Measurements from ENCODE around the gene EPHA8.

EPHA8 gene

DNA sequence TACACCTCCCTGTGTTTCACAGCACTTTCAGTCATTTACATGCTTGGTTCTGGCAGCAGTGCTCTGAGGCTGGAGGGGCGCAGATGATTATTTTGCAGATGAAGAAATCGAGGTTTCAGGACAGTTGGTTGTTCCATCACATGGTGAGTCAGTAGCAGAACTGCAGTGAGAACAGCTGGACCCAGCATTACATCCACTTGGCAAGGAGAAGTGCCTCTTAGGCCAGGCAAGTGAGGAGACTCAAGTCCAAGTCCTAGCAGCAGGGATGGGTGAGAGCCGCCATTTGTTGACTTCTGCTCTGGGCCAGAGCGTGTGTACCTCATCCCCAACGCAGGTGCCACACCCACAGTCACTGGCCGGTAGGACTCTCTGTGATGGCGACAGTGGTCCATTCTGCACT is 26.8 kb upstream of the EPHA8 start:
- DNase-seq (no peak), ATAC-seq (no peak)

DNA sequence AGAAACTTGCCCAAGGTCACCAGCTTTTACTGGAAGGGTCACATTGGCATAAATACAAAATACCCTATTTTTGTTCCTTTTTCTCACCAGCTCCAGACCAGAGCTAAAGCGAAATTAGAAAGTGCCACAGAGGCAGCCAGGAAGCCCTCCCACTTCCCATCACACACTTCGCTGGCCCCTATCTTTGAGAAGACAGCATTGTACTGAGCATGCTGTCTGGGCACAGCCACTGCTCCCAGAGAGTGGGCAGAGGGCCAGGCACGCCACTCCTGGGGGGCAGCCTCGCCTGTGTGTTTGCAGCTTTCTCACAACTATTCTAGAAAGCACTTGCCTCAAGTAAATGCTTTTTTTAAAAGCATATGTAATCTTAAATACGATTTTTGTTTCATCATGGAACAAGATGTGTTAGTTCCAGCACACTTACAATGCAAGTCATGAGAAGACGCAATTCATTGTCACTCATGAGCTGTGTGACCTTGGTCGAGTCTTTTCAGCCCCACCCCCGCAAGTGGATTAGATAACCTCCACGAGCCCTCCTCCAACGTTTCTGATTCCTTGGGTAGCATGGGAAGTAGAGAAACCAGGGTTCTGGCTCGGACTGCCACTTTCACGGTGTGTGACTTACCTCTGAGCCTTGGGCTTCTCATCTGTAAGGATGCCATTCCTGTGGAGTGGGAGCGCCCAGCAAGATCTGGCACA is 25.7 kb upstream of the EPHA8 start:
- DNase-seq (no peak), ATAC-seq (no peak)

DNA sequence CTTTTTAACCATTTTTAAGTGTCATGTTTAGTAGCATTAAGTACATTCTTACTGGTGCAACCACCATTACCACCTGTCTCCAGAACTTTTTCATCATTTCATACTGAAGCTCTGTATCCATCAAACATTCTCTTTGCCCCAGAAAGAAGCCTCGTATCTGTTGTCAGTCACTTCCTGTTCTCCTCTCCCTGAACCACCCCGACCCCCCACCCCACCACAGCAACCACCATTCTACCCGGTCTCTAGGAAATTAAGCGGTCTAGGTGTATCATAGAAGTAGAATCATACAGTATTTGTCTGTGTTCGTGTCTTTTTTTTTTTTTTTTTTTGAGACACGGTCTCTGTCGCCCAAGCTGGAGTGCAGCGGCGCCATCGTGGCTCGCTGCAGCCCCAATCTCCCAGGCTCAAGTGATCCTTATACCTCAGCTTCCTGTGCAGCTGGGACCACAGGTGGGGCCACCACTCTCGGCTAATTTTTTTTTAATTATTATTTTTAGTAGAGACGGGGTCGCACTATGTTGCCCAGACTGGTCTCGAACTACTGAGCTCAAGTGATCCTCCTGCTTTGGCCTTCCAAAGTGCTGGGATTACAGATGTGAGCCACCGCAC is 23.7 kb upstream of the EPHA8 start:
- no peak for ATAC-seq

DNA sequence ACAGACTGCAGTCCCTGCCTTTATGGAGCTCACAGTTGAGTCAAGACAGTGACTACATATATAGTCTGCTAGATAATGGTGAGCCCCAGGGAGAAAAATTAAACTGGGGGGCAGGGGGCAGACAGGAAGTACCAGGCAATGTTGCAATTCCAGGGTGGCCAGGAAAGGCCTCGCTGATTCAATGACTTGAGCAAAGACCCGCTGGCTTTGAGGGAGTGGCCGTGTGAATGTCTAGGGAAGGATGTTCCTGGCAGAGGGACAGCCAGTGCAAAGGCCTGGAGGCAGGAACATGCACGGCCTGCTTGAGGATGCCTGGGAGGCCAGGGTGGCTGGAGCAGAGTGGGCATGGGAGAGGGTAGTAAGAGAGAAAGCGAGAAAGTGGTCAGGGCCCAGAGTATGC is 23.0 kb upstream of the EPHA8 start:
- no peak for DNase-seq

More for the DNA sequence above, 23.7 kb upstream of the EPHA8 start:
- no peak for DNase-seq

DNA sequence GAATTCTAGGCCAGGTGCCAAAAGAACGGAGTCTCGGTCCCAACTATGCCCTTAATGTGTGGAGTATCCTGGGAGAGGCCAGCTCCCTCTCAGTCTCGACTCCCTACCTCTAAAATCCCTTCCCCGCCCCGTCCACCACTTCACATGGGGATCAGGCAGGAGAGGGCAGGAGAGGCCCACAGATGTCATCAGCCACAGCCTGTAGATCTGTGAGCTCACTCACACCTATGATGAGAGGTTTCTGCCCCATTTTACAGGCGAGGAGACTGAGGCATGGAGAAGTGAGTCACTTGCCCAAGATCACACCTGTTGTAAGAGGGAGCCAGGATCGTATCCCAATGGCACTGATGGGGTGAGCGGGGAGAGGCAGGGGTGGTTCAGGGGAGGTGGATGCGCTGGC is 20.4 kb upstream of the EPHA8 start:
- ATAC-seq (no peak), DNase-seq (no peak)

More for the DNA sequence above, 23.0 kb upstream of the EPHA8 start:
- ATAC-seq = no peak

DNA sequence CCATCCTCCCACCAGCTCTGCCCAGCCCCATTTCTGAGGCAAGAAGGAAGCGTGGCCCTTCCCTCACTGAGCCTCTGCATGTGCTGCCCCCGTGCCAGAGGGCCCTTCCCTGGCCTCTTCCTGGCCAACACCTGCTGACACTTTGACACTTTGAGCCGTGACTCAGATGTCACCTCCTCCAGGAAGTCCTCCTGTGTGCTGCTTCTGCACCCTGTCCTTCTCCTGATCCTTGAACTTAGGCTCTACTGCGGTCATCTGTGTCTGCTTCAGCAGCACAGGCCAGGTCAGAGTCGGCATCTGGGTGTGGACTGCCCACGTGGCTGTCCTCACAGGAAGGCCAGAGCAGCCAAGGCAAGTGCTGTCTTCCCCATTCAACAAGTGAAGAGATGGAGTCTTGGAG is 19.6 kb upstream of the EPHA8 start:
- no peak for DNase-seq
- no peak for ATAC-seq

DNA sequence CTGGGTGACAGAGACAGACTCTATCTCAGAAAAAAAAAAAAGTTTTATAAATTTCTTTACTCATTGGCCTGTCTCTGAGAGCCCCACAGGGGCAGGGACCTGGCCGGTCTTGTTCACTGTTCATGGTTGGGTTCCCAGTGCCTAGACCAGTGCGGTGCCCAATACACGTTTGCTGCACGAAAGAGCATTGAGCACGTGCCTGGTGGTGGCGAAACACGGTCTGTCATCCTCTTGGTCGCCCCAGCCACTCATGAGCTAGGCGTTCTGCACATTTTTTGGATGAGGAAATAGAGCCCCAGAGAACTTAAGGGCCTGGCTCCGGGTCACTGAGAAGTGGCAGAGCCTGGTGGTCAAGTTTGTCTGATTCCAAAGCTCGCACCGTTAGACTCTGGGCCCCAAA is 18.7 kb upstream of the EPHA8 start:
- ATAC-seq (no peak), DNase-seq (no peak)

DNA sequence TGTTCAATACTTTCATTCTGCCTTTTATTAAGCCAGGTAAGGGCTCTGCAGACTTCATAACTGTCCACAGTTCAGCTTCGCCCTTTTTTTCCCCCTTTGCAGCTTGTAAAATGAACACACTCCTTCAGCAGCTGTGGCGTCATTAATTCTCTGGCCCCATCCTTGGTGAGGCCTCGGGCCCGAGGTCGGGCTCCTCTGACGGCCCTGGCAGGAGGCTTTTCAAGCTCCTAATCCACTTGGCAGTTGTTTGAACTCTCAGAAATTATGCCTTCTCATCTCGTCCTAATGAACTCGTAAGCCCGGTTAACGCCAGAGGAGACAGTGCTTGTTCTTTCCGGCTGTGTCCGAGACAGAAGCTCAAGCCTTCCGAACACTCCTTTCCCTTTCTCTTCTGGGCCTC is 18.1 kb upstream of the EPHA8 start:
- DNase-seq (no peak), ATAC-seq (no peak)

DNA sequence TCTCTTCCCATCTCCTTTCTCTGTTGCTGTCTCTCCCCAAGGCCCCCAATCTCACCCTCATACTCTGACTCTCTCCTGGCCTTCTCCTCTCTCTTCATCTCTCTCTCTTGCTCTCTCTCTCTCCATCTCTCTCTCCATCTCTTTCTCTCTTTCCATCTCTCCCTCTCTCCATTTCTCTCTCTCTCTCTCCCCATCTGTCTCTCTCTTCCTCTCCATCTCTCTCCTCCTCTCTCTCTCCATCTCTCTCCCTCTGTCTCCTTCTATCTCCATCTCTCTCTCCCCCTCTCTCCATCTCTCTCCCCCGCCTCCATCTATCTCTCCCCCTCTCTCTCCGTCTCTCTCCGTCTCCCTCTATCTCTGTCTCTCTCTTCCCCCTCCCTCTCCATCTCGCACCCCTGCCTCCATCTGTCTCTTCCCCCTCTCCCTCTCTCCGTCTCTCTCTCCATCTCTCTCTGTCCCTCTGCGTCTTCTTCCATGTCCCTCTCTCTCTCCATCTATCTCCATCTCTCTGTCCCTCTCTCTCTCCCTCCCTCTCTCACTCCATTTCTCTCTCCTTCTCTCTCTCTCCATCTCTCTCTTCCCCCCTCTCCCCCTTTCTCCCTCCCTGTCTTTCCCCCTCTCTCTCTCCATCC is 16.0 kb upstream of the EPHA8 start:
- no peak for ATAC-seq
- DNase-seq = no peak

DNA sequence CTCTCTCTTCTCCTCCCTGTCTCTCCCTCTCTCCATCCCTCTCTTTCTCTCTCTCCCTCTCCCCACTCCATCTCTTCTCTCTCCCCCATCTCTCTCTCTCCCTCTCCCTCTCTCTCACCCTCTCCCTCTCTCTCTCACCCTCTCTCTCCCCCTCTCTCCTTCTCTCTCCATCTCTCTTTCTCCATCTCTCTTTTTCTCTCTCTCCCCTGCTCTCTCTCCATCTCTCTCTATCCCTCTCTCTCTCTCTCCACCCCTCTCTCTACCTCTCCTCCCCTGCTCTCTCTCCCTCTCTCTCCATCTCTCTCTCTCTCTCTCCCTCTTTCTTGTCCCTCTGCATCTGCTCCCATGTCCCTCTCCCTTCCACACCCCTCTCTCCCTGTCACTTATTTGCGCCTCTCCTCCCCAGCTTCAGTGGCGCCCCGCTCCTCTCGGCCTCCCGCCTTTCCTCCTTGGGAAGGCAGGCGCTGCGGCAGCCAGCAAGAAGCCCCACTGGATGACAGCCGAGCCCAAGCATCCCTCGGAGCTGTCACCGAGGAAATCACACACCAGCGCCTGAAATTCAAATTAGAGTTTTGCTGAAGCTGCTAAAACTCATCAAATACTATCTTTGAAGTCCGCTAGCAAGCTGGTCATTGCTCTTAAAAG is 15.3 kb upstream of the EPHA8 start:
- no peak for ATAC-seq

DNA sequence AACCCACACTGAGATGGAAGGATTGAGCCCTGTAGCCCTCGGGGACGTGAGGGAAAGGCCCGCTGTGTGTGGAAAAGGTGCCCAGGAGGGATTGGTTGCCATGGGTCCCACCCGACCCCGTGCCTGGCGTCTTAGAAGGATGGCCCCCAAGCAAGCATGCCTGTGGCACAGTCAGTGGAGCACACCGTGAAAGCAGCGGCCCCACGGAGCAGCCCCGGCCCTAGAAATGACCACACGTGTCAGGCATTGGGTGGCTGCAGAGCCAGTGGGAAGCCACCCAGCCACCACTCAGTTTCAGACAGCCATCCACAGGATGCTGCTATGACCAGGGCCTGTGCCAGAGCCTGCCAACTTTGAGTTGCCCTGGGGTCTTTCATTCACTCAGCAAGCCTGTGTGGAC is 13.3 kb upstream of the EPHA8 start:
- DNase-seq (no peak), ATAC-seq (no peak)

More for the DNA sequence above, 15.3 kb upstream of the EPHA8 start:
- DNase-seq = no peak

DNA sequence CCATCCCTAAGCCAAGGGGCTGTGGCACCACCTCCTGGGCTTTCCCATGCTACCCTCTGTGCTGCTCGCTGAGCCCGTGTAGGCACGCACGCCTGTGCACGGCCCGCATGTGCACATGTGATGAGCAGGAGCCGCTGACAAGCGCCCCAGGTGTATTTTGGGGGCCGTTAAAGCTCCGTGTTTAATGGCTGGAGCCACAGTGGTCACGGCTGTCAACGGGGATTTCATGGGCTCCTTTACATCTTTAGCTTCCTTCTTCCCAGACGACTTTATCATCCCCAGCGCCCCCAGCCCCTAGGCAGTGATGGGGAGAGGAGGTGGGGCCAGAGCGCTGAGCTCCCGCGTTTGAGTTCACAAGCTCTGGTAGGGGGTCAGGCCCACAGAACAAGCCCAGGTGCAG is 11.7 kb upstream of the EPHA8 start:
- no peak for DNase-seq
- ATAC-seq = no peak

DNA sequence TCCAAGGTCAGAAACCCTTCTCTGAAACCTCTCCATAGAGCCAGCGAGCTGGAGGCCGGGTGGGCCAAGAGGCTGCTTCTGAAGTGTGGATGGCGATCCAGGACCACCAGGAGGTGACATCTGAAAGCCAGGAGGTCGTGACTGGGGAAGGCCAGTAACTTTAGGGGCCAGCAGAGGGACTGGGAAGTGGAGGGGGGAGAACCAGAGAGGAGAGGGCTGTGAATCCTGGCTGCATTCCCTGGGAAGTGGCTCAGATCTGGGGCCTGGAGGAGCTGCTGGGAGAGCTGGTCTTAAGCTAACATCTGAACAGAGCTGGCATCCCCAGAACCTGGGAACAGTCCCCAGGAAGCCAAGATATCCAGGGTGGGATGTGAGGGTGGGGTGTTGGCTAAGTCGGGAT is 11.3 kb upstream of the EPHA8 start:
- no peak for ATAC-seq

DNA sequence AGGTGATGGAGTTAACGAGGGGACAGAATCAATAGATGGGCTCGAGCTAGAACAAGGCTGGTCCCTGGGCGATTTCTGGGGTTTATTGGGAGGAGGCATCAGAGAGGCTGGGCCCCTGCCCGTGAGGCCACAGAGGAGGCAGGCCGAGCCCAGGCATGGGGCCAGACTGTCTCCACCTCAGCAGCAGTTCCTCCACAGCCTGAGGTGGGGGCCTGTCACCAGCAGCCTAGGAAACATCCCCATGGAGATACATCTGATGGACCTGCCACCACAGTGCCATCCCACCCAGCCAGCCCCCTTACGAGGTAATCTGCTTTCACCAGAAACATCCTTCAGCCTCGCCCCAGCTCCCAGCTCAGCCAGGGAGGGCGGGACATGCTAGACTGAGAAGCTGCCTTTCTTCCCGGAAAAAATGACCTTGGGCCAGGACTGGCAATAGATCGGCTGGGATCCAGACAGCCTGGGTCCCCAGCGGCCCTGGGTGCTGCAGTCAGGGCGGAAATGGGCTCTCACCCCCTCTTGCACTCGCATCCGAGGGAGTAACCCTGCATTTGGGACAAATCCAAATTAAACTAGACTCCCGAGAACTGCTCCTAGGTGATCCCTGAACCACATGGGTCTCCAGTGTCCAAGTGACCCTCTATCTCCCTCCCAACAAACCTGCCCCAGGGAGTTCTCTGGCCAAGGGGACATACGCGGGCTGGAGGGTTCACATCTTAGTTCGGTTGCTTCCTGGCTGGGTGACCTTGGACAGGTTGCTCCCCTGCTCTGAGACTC is 10.0 kb upstream of the EPHA8 start:
- no peak for DNase-seq
- no peak for ATAC-seq

More for the DNA sequence above, 11.3 kb upstream of the EPHA8 start:
- DNase-seq = no peak

DNA sequence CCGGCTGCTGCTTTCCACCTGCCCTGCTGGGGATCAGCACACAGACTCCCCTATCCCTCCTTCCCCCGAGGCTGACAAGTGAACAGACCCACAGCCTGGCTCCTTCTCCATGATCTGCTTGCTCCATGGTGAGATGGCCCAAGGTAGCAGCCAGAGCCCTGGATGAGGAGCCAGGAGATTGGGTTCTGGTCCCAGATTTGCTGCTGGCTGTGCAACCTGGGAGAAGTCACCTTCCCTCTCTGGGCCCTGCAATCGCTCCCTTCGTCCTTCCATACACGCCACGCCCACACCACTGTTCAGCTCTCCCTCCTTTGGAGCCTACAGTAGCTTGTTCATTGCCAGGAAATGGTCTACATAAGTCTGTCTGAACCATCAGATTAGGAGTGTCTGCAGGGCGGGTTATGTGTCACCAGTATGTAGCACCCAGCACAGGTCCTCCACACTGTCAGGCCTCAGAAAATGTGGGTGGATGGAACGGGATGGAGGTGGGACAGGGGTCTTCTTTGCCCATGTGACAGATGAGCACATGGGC is 9.2 kb upstream of the EPHA8 start:
- peak; percentile 10 for ATAC-seq

DNA sequence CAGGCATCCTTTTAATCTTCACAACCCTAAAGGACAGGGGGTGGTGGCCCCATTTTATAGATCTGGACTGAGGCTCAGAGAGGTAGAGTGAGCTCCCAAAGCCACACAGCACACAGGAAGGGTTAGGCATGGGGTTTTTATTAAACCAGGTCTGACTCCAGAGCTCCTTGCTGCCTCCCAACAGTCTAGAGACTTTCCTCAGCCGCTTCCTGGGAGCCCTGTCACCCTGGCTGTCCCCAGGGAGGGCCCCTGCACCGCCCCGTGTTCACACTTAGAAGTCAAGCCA is 8.0 kb upstream of the EPHA8 start:
- no peak for DNase-seq

More for the DNA sequence above, 9.2 kb upstream of the EPHA8 start:
- DNase-seq = no peak

DNA sequence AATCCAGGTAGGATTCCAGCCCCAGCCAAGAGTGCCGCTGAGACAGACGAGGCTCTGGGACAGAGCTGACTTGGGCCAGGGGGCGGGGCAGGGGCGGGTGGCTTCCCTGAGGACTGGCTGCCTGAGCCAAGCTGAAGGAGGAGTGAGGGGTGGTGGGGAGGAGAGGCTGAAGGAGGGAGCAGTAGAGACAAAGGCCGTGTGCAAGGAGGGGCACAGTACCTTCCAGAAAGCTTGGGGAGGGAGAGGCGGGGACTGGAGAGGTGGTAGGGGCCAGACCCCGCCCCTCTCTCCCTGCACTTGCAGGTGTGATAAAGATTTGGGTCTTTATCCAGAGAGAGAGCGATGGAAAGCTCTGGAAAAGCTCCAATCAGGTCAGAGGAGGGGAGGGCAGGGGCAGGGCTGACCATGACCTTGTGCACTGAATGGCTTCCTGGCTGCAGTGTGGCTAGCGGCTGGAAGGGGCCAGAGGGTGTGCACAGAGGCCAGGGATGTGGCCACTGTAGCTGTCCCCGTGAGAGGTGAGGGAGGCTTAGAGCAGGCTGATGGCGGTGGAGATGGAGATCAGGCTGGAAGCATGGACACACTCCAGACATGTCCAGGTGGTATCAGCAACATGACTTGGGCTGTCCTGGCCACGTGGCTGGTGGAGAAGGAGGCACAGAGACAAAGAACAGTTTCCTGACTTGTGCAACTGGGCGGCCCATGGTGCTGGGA is 6.7 kb upstream of the EPHA8 start:
- DNase-seq (no peak), ATAC-seq (no peak)

More for the DNA sequence above, 8.0 kb upstream of the EPHA8 start:
- no peak for ATAC-seq

DNA sequence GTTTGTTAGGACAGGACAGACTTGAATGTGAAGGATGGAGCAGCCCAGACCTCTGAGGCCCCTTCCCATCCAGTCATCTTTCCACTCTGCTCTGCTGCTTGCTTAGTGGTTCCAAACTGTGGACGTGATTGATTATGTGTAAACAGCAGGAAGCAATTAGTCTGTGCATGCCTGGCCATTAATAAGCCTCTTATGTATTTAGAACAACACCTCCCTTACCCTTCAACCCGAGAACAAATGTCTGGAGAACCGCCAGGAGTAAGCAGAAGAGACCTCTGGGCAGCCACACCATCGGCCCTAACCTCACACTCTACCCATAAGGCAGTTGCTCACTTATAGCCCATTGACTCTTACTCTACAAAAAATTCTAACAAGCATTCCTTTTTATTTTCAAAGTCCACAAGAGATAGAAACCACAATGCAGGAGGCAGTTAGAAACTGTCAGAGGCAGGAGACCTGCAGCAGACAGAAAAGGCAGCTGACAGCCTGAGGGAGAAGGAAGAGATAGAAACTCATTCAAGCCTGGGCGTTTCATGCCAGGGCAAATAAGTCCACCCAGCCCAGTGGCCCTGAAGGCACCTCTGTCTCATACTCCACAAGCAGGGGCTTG is 5.8 kb upstream of the EPHA8 start:
- ATAC-seq (no peak), DNase-seq (no peak)

DNA sequence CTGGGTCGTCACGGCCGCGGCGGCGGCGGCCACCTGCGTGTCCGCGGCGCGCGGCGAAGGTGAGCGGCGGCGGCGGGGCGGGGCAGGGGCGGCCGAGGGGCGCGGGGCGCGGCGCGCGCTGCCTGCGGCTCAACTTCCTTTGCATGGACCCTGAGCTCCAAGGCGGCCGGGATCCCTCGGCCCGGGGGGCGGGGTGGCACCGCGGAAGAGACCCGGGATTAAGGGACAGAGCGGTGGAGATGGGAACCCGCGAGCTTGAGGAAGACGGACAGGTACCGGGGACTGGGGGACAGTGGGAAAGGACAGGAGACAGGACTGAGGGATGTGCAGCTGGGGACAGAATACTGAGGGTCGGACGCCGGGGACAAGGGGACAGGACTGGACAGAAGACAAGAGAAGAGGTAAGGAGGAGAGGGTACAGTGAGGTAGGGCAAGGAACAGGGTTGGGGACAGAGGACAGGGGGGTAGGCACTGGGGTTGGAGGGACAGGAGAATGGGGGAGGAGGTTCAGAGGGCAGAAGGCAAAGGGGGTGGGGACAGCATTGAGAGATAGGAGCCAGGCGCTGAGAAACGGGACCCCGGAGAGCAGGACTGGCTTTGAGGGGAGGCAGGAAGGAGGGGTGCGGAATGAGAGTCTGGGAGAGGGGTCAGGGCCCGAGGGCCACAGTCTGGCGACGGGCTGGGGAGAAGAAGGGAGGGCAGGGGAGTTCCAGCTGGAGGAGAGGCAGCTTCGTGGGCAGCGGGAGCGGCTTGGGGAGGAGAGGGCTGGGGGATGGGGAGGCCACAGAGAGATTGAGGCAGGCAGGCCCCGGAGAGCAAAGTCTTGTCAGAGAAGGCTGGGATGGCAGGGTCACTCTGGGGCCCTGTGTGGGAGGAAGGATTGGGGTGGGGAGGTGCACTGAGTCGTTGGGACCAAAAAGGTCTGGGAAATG is 648 bp downstream of the EPHA8 start:
- DNase-seq = no peak
- no peak for ATAC-seq

DNA sequence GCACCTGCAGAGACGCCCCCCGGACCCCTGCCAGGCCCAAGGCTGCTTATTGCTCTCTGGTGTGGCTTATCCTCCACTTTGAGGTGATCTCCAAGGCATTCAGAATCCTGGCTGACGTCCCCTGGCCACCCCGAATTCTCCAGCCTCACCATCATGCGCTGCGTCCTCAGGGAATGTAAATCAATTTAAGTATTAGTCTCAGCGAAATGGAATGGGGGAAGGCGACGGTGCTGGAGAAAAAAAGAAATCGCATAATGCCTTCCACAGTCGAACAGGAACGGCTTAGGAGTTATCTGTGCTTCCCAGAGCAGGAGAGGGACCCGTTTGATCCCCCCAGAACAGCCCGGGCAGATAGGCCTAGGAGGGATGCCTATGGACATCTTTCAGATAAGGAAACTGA is 2.9 kb downstream of the EPHA8 start:
- DNase-seq = no peak
- no peak for ATAC-seq

Data from stimulated activated naive CD8-positive, alpha-beta T cell treated with anti-CD3 and anti-CD28 coated beads, Interleukin-15, Interleukin-2, amounts not matched to agents 100 U/mL and 50 U/mL, for 24 hours (primary cell).